ENCODE results near the gene LRRK1.
"Not testable (repeated sequence)": the region's sequence is repeated elsewhere in the genome, so short reads cannot be mapped to it uniquely, and the experiment has no call there.

Gene LRRK1

DNA sequence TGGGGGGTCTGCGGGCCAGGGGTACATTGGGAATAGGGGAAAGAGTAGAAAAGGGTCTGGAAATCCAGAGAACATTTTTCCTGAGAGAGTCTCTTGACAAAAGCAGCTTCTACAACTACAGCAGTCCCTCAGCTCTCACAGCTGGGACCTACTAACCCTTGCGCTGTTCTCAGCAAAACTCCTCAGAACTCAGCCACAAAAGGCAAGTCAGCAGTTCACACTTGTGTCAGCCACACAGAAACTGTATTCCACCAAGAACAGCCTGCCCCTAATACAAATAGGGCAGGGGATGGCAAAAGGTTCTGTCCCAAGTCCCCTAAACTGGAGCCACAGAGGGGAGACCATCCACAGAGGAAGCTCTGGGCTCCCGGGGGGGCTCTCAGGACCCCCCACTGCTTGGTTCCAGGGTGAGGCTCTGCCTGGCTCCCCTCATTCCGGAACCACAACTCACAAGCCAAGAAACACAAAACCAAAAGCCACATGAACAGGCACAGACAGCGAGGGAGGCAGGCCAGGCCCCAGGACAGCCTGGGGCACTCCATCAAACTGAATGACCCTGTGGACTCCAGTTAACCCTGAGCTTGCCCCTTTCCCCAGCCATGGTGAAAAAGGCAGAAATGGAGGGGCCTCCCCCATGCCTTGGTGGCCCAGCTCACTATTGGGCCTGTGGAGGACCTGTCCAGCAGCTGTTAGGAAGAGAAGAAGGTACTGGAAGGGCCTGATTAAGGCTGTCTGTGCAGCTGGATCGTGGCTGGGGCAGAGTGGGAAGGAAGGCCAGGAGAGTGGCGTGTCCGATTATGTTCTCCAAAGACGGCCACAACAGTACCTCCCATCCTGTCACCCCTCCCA, 170.6 kb downstream of the LRRK1 start:
- no peak for DNase-seq (ENCODE audit: low read depth, low spot score)

GRCh38 chr15:101090428-101090790, 171.3 kb downstream of the LRRK1 start:
- H3K4me3 ChIP-seq (ENCODE audit: low read length) = no peak overlapping the region
- peak; percentile 42 for DNase-seq (ENCODE audit: low read depth, low spot score)

More for the DNA sequence above, 170.6 kb downstream of the LRRK1 start:
- H3K4me3 ChIP-seq (ENCODE audit: low read length) = no peak overlapping the region

GRCh38 chr15:101091080-101092017, 172.2 kb downstream of the LRRK1 start:
- DNase-seq (ENCODE audit: low read depth, low spot score) = no peak
- no peak overlapping the region for H3K4me3 ChIP-seq (ENCODE audit: low read length)

- DNase-seq (ENCODE audit: low read depth, low spot score) = no peak
- no peak overlapping the region for H3K4me3 ChIP-seq (ENCODE audit: low read length)
Observed at GRCh38 chr15:101092156-101092866, 173.2 kb downstream of the LRRK1 start.

DNA sequence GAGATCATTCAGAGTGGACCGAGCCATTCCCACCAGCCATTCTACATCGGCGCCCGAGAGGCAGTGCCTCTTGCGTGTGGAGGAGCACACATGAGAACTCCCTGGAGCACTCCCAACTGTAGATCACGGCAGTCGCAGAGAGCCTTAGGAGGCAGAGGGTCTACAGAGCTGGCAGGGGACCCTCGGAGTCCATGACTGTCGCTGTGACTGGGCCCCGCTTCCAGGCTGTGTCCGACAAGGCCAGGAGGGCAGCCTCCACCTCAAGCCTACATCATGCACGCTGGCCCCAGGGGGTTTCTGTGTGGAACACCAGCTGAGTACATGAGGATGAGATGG, 173.7 kb downstream of the LRRK1 start:
- H3K4me3 ChIP-seq (ENCODE audit: low read length) = no peak overlapping the region
- no peak for DNase-seq (ENCODE audit: low read depth, low spot score)

DNA sequence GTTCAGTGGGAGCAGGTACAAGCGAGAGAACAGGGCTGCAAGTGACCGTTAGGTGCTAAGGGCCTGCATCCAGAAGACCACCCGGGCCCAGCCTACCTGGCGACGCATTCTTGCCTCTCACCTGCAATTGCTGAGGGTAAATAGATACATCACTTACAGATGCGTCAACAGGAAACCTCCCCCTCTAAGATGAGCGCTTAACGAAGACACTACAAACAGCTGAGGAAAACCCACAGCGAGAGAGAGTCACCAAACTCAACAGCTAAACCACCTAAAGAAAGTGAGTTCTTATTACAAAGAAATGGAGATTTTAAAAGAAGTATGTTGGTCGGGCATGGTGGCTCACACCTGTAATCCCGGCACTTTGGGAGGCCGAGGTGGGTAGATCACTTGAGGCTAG, 174.8 kb downstream of the LRRK1 start:
- DNase-seq (ENCODE audit: low read depth, low spot score) = peak; percentile 72
- H3K4me3 ChIP-seq (ENCODE audit: low read length) = no peak overlapping the region

DNA sequence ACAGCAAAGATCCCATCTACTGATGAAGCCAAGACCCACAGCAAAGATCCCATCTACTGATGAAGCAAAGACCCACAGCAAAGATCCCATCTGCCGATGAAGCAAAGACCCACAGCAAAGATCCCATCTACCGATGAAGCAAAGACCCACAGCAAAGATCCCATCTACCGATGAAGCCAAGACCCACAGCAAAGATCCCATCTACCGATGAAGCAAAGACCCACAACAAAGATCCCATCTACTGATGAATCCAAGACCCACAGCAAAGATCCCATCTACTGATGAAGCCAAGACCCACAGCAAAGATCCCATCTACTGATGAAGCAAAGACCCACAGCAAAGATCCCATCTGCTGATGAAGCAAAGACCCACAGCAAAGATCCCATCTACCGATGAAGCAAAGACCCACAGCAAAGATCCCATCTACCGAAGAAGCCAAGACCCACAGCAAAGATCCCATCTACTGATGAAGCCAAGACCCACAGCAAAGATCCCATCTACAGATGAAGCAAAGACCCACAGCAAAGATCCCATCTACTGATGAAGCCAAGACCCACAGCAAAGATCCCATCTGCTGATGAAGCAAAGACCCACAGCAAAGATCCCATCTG, 176.7 kb downstream of the LRRK1 start:
- DNase-seq (ENCODE audit: low read depth, low spot score) = peak; percentile 57
- H3K4me3 ChIP-seq (ENCODE audit: low read length) = not testable (repeated sequence)

- no peak for DNase-seq (ENCODE audit: low read depth, low spot score)
- no peak overlapping the region for H3K4me3 ChIP-seq (ENCODE audit: low read length)
Observed at GRCh38 chr15:101097111-101097510, 178.0 kb downstream of the LRRK1 start.

GRCh38 chr15:101099183-101099582, 180.0 kb downstream of the LRRK1 start:
- no peak for DNase-seq (ENCODE audit: low read depth, low spot score)
- no peak overlapping the region for H3K4me3 ChIP-seq (ENCODE audit: low read length)

DNA sequence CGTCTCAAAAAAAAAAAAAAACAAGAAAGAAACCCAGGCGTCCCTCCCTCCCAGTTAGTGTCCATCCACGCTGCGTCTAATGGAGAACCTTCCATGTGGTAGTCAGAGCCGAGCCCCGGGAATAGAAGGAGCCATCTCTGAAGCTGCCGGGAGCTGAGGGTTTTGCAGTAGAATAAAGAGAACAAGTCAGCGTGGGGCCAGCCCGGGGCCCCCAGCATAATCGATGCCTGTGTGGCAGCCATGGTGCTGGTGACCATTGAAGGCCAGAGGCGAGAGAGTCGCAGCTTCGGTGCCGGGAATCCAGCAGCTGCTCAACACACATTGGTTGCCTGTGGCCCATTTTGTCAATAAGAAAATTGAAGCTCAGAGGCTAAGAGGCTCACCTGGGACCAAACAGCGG, 181.0 kb downstream of the LRRK1 start:
- DNase-seq (ENCODE audit: low read depth, low spot score) = no peak
- no peak overlapping the region for H3K4me3 ChIP-seq (ENCODE audit: low read length)

GRCh38 chr15:101100593-101101442, 181.7 kb downstream of the LRRK1 start:
- DNase-seq (ENCODE audit: low read depth, low spot score) = no peak
- H3K4me3 ChIP-seq (ENCODE audit: low read length) = no peak overlapping the region

- no peak overlapping the region for H3K4me3 ChIP-seq (ENCODE audit: low read length)
- DNase-seq (ENCODE audit: low read depth, low spot score) = no peak
Observed at GRCh38 chr15:101101676-101102075, 182.5 kb downstream of the LRRK1 start.

DNA sequence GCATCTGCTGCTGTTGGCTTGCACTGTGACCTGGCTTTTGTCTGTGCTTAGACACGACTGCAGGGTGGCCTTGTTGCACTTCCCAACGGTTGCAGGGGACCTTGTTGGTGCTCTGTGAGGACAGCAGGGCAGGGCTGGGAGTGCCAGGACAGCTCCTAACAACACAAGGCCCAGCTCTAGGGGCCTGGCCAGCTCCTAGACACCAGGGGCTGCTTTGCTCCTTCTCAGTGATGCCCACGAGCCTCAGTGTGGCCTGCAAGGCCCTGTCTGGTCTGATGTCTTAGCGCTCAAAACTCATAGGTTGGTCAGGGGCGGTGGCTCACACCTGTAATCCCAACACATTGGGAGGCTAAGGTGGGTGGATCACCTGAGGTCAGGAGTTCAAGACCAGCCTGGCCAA, 183.6 kb downstream of the LRRK1 start:
- no peak for DNase-seq (ENCODE audit: low read depth, low spot score)
- H3K4me3 ChIP-seq (ENCODE audit: low read length) = no peak overlapping the region

GRCh38 chr15:101103598-101103997, 184.4 kb downstream of the LRRK1 start:
- no peak overlapping the region for H3K4me3 ChIP-seq (ENCODE audit: low read length)
- DNase-seq (ENCODE audit: low read depth, low spot score) = no peak

DNA sequence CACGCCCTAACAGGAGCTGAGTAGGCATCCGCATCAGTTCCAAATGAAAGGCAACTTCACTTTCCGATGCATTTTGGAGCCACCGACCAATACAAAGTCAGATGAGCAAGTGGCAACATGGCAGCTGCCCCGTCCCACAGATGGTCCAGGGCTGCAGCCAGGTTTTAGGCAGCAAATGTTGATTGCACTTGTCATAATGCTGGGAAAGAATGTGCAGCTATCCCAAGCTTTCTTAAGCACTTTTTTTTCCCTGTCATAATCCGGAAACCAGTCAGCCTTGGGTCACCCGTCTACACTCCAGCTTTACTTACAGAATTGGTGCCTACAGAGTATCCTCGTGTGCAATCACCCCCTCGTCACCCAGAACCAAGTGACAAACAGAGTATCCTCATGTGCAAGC, 185.0 kb downstream of the LRRK1 start:
- no peak overlapping the region for H3K4me3 ChIP-seq (ENCODE audit: low read length)
- no peak for DNase-seq (ENCODE audit: low read depth, low spot score)

DNA sequence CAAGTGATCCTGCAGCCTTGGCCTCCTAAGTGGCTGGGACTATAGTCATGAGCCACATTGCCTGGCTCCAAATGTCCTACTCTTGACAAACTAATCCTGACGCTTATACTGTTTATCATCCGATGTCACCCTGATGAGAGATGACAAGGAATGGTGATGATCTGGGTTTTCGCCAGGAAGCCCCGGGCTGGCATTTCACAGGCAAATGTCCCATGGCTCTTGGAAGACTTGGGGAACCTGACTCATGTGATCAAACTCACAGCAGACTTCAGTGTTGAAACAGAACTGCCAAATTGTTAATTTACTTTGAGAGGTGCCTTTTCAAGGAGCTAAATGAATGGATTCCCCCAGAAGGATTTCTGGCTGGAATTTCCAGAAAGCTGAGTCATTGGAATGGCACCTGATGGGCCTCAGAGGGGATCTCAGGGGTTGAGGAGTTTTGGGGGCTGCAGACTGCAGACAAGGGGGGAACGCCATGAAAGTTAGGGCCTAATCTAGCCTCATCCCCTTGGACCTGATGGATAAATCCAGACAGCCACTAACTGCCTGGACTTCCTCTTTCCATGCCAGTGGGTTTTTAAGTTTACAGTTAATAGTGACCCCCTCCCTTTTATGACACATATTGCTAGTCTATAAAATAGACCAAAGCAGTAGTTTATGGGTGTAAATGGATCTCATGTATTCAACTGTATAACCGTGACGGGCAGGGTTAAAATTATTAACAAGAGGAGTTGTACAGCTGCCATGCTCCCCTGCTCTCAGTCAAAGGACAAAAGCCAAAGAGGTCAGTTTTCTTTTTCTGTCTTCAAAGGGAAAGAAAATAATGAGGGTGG, 186.1 kb downstream of the LRRK1 start:
- no peak for DNase-seq (ENCODE audit: low read depth, low spot score)
- H3K4me3 ChIP-seq (ENCODE audit: low read length) = no peak overlapping the region

DNA sequence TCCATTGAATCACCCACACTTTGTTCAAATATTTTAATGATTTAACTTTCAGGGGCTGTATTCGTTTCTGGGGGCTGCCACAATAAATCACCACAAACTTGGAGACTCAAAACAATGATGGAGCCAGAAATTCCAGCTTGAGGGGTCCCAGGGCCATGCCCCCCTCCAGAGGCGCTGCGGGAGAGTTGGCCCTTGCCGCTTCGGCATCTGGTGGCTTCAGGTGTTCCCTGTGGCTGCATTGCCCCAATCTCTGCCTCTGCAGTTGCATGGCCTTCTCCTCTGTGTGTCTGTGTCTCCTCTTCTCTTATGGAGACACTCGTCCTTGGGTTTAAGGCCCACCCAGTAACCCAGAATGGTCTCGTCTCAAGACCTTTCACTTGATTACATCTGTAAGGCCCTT, 187.9 kb downstream of the LRRK1 start:
- no peak overlapping the region for H3K4me3 ChIP-seq (ENCODE audit: low read length)
- no peak for DNase-seq (ENCODE audit: low read depth, low spot score)

All from Jurkat, Clone E6-1 (cell line).